HG03565 (cell line): ENCODE measurements around the gene SERPINB12.

Experiments
- ATAC-seq: cut with Tn5 transposase; IDR thresholded peaks from one replicate; pipeline ENCODE4 v1.9.1; 2021; ENCODE audit warnings: mild to moderate bottlenecking, moderate library complexity; ENCODE audit not compliant: unreplicated experiment

Gene SERPINB12

DNA sequence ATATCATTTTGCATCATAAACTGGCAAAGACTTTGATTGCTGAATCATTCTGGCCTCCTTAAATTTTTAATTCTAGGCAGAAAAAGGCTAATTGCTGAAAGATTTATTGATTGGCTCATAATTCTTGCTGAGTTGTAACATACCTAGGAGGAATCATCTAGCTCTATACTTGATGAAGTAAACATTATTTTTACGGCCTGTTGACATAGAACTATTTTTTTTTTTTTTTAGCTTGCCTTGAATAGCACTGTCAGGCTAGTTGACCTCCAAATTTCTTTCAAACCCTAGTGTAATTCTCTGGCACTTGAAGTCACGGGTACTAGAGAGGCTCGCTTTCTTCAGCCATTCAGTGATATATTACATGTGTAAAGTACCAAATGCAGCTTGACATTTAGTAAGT is 2.8 kb downstream of the SERPINB12 start:
- no peak for ATAC-seq

DNA sequence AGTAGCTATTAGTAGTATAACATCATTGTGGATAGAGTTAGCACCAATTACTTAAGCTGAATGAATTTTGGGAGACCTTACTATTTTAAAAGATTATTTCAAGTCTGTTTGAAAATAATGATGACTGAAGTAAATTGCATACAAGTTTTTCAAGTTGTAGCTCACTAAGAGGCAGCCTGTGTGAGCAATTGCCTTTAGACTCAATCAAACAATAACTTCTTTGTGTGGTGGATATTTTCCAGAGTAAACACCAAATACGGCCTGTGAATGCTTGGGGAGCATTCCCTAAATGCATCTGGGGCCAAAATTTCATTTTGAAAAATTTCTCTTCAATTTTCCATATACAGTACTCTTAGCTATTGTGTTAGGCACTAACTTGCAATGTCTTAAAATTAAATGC is 7.9 kb downstream of the SERPINB12 start:
- ATAC-seq, result no peak

DNA sequence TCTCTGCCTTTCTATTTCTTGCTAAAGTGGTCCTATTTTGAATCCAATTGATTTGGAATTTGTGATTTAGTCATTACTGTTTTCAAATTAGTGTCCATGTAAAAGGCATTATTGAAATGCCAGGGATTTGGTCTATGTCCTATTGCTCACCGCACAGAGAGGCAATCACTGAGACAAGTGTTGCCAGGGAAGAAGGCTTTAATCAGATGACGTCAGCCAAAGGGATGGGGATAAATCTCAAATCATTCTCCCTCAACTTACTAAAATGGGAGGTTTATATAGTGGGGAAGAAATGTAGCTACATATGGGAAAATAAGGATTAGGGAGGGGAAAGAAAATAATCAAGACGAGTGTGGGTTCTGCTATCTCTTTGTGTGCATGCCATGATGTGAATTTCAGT is 9.6 kb downstream of the SERPINB12 start:
- ATAC-seq, result no peak

DNA sequence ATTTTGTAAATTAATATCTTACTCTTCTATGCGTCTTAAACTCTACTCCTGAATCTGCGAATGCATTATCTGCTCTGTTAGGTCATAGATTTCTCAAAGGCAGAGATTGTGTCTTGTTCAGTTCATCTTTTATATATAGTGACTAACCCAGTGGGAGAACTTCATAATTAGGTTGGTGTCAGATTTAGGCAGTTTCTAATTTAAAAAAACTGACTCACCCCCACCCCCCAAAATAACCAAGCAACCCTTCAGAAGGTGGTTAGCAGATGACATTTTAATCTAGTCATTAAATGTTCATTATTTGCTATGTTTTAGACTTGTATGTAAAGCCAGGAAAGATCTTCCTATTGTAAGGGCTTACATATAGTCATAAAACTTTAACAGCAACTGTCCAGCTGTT is 10.4 kb downstream of the SERPINB12 start:
- ATAC-seq, result no peak

DNA sequence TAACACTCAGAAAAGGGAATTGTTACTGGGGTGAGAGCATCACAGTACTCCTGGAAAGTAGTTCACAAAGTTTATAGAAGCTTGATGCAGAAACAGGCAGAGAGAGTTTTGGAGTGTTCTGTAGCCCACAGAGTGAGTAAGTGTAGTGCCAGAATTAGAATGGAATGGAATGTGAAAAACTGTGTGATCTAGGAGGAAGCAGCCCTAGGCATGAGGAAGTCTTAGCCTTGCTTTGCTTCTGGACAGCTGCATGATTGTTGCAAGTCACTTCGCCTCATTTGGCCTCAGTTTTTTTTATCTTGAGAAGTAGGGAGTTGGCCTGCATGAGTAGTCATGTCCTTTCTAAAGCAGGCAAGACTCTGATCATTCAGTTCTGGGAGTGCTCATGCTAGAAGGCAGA is 10.9 kb downstream of the SERPINB12 start:
- no peak for ATAC-seq

DNA sequence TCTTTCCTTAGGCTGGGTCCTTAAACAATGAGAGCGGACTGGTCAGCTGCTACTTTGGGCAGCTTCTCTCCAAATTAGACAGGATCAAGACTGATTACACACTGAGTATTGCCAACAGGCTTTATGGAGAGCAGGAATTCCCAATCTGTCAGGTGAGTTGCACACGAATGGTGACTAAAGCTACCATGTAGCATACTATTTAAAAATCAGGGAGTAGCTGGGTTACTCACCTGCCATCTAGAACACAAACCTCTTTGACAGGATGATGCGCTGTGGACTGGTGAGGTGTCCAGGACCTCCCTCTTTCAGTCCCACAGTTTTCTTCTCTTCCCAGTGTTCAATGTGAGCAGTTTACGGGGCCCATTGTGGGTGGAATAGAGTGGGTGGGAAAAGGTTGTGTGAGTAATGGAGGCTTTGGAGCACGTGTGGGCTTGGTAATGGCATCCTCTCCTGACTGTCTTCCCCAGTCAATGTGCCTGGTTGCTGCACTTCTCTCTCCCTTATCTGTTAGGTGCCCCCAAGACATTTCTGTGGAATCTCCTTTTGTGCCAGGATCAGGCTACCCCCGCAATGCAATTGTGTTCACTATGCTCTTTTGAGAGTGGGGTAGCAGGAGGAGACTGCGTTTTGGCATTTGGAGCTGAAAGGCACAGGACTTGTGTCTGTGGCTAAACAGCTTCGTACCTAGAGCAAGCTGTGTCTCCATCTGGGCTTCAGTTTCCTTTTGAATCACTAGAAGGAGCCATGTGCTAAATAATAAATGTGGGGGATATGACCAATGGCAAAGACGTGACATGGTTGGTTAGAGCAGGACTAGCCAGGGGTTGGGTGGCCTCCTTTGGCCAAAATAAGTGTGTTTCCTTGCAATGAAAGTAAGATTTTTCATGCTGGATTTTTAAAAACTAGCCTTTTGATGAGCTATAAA is 17.7 kb downstream of the SERPINB12 start:
- peak; percentile 43 for ATAC-seq

DNA sequence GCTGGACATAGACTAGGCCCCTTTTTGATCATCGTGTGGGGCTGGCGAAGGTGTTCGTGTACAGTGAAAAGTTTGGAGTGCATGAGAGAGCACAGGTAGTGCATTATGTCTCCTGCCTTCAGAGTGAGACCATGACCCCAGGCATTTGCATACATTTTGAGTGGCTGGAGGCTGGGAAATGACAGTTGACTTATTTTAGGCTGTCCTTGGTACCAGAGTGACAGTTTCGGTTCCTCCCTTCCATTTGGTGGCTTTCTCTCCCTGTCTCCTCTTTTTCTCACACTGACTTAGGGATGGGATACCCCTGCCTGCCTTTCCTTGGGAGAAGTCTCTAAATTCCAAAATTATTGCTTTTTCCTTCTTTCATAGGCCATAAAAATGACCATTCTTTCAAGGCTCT is 20.1 kb downstream of the SERPINB12 start:
- ATAC-seq, result peak; percentile 82

DNA sequence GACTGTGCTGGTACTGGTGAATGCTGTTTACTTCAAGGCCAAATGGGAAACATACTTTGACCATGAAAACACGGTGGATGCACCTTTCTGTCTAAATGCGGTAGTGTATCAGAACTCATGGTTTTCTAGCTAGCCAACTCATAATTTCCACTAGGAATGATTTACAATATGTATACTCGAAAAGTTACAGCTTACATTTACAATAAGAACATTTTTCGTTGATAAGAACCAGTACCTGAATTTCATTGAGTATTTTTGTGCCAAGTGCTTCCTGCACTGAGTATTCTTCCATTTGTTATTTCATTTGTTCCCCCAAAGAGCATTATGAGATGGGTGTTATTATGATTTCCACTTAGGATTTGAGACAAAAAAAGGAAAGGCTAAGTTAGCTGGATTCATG is 21.9 kb downstream of the SERPINB12 start:
- ATAC-seq, result no peak

DNA sequence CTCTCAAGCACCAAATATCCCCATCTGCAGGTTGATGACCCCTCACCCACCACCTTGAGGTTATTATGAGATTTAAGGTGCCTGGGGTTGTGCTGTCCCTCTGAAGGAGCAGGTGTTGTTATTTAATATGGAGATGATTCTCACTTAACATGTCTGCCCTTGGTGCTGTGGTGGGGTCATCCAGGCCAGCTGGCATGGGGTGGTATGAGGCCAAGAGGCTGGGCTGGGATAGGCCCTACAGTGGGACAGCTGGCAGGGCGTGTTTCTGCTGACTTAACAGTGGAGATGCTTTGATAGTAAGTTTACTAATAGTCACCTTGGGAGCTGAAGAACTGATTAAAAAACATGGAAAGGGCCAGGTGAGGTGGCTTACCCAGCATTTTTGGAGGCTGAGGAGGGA is 22.4 kb downstream of the SERPINB12 start:
- ATAC-seq, result no peak

DNA sequence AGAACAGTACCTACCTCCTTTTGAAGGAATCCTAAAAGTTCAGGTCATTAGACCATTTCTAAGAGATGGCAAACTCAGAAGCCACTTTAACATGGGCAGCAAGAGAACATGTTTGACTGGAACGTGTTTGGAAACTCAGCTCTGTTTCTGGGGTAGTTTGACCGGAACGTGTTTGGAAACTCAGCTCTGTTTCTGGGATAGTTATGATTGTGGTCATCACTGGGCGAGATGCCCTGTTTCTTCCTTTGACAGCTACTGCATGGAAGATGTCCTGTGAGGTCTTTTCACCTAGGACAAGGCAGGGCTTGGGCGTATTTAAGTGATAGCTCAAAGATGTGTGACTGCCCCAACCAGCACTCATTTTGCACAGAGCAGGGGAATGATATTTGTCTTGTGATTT is 25.1 kb downstream of the SERPINB12 start:
- ATAC-seq, result no peak

DNA sequence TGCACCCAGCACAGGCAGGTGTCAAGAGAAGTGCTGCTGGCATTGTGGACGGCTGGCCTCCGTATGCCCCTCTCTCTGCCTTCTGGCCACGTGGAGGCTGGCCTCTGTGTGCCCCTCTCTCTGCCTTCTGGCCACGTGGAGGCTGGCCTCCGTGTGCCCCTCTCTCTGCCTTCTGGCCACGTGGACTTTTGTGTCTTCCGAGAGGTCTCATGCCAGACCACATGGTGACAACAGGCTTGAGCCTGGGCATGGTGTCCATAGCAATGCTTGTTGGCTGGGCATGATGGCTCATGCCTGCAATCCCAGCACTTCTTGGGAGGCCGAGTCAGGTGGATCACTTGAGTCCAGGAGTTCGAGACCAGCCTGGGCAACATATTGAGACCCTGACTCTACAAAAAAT is 25.7 kb downstream of the SERPINB12 start:
- ATAC-seq, result no peak

DNA sequence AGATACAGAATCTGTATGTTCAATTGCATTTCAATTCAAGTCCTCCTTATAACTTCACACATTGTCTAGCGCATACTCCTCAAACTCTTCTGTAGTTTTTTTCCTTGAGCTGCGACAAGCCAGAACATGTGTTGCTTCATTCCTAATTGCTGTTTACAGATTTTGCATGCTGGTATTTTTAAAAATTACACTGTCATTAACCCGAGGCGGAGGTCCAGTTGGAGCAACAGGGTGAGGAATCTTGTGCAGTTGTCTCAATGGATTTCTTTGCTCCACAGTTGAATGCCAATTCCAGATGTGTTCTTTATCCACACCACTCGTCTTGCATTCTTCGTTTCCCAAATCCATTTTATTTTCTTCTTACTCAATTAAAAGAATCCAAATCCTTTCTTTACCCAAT is 28.6 kb downstream of the SERPINB12 start:
- ATAC-seq, result no peak

DNA sequence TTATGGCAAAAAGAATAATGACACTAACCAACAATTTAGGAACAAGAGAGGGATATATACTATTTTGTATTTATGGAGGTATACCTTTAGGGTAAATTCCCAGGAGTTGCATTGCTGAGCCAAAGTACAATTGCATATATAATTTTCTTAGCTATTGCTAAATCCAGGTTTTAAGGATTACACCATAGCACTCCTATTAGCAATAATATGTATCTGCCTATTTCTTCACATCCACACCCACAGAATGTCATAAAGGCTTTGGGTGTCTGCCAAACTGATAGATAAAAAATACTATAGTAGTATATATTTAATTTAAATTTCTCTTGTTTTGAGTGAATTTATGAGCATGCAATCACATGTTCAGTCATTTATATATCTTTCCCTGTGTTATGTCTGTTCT is 33.5 kb downstream of the SERPINB12 start:
- no peak for ATAC-seq

DNA sequence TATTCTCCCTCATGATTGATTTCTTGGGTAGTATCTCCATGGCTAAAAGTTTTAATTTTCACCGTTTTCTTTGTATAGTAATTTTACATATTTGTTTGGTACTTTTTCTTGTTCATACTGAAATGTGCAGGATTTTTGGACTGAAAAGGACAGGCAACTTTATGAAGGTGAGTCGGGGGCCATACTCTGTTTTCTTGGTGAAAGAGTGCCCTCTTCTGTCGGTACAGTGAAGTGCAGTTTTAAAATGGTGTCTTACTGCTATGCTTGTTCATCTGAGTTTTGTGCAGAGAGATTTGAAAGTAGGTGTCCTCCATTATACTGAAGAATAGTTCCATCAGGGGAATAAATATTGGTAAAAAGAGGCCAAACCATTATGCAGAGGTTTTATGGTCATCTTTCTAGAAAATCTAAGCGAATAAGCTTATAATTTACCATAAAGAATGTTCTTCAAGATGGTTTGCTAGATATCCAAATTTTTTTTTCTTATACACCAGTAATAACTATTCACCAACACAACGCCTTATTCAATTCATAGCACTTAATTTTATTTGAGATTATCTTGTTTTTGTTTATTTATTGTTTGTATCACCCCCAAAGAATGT is 36.3 kb downstream of the SERPINB12 start:
- no peak for ATAC-seq

DNA sequence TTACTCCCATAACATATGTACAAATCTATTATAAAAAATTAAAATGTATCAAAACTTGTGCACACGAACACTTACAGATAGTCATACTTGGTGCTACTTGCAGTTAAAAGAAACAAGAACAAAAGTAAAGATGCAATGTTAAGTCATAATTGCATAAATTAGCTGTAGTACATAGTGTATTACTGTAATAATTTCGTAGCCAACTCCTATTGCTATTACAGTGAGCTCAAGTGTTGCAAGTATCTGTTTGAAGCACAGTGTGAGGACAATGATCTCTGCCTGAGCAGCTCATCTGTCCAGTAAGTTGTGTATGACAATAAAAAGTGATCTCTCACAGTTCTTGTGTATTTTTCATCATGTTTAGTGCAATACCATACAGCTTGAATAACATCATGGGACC is 37.4 kb downstream of the SERPINB12 start:
- ATAC-seq, result no peak

DNA sequence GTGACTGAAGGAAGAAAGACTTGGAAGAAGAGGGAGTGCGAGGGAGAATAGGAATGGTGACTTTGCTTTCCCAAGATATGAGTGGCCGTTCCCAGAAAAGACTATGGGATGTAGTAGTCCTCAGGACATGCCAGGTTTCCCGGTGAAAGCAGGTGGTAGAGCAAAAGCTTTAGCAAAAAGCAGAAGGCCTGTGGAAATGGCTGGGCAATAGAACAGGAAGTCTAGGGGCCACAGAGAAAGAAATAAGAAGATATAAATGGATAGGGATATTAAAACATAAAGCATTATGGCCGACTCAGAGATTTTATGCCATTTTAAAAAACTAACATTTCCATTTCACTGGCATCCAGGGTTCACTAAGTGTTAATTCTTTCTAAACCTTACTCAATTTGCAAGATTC is 43.8 kb downstream of the SERPINB12 start:
- no peak for ATAC-seq

DNA sequence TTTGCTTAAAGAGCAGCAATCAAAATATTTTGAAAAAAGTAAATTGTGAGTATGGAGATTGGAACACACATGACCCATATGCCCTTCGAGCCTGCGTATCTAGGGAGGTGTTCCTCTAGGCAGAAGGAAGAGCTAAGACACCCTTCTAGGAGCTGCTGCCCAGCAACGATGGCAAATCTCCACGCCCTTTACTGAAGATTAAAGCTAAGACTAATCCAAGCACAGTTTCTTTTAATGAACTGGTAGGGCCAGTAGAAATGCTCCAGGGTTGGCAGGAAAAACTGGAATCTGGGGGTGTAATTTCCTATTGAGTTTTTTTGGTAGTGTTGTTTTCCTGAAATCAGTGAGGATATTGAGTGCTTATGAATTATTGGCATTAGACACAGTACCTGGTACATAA is 44.3 kb downstream of the SERPINB12 start:
- ATAC-seq, result no peak

DNA sequence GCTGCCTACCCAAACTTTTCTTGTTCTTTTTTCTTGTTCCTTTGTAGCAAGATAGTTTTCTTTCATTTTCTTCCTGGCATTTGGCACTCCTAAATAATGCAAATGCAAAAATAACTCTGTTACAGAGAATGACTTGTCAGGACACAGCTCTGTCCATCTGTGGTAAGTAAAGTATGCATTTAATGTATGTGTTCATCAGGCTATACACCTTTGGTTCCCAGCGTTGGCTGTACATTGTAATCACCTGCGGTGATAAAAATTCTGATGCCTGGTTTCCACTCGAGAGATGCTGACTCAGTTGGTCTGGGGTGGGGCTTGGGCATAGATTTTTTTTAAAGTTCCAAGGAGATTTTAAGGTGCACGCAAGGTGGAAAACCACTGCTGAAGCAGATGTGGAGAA is 44.8 kb downstream of the SERPINB12 start, which contains the start of gene SERPINB13:
TSS of gene SERPINB13 (plus strand) at position 378 of the 400 bp plus-strand sequence. CDS start 1,325 bp downstream, outside the sequence.
- ATAC-seq, result no peak

DNA sequence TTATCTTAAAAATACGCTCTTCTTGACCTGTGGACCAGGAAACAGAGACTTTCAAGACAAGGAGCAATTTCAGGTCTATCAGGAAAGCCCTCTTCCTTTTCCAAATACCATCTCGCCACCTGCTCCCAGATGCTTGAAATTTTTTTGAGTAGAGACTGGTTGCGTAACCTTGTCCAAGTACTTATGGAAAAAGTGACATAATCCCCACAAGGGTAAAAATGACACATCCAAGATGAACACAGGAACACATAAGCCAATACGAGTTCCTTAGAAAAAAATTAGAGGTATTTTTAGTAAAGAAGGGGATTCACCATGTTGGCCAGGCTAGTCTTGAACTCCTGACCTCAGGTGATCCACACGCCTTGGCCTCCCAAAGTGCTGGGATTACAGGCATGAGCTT is 46.7 kb downstream of the SERPINB12 start:
- no peak for ATAC-seq

DNA sequence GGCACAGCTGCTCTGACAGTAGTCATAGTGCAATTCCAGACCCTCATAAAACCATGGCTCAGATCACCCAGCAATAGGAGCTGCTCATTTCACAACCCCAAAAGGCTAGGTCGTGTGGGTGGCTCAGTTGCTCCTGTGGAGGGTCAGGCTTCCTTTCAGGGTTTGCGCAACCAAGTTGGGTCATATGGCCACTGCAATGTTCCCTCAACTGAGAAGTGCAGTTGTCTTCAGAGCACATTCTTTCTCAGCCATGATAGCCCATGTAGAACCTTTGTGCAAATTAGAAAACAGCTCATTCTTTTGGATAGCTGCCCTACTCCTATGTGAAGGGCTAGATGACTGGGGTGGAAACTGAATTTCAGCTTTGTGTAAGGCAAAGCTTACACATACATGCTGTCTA is 48.2 kb downstream of the SERPINB12 start:
- ATAC-seq, result no peak

DNA sequence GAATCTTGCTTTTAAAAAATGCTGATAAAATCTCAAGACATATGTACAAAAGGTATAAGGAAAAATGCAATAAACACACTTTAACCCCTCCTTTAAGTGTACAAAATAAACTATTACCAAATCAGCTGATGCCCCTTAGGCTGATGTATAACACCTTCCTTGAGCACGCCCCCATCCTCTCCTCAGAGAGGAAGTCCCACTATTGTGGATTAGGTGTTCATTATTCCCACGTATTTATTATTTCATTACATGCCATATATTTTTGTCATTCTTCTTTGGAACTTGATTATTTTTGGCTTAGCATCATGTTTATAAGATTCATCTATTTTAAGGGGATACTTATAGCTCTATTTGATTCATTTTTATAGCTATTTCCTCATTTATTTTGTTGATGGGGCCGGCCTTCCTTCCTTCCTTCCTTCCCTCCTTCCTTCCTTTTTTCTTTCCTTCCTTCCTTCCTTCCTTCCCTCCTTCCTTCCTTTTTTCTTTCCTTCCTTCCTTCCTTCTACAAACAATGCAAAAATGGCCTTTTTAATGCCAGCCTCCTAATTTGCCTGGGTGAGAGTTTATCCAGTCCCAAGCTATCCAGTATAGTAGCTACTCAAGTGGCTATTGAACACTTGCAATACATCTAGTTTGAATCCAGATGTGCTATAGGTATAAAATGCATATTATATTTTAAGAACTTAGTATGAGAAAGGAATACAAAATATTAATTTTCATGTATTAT is 49.0 kb downstream of the SERPINB12 start:
- ATAC-seq, result no peak

DNA sequence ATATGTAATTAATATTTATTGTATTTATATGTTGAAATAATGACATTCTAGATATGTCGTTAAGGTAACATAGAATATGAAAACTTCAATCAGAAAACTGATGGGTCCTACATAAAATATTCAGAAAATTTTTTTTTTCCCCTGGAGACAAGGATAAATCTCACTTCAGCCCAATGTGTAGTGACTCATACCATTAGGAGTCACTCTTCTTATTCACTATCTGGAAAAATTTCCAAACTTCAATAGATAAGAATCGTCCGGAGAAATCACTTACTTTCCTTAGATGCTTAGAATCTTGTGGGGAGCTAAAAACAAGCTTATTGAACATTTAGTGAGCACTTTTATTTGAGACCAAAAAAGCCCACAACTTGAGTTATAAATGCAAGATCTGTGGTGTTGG is 49.6 kb downstream of the SERPINB12 start:
- ATAC-seq, result no peak
